Measurements from ENCODE around the gene FAM89B. TPM values are rescaled to one million over a fixed set of nuclear protein-coding genes. Genes with fewer than 3 reads are reported as not detected.

Gene FAM89B
- total RNA-seq, 2 donors from 2014 or later: 38.0 to 71.5 TPM

GRCh38 chr11:65578134-65578533 is 5.8 kb downstream of the FAM89B start:
- H3K9me3 Mint-ChIP-seq: no peaks in the 10 kb centered on the region
- no peaks in the 10 kb centered on the region for H3K27me3 Mint-ChIP-seq
- peak overlapping the region; percentile 82 for H3K4me3 Mint-ChIP-seq
- DNase-seq (ENCODE audit: low spot score) (no peak), ATAC-seq (no peak)
- H3K27ac Mint-ChIP-seq: peak overlapping the region; percentile 58 to 86
- H3K4me1 Mint-ChIP-seq (ENCODE audit: low read depth in 2 of 2): peaks cover 39 to 51% of the 10 kb centered on the region in 2 donors
- H3K36me3 Mint-ChIP-seq: no peaks in the 10 kb centered on the region

- Mint-ChIP-seq H3K27ac (peak overlapping the region; percentile 58 to 86), H3K4me1 (ENCODE audit: low read depth in 2 of 2) (peaks cover 41 to 54% of the 10 kb centered on the region in 2 donors)
These were observed 6.3 kb downstream of the FAM89B start for GRCh38 chr11:65578667-65579066.

GRCh38 chr11:65579291-65579690 is 7.0 kb downstream of the FAM89B start:
- Mint-ChIP-seq H3K36me3 (no peaks in the 10 kb centered on the region), H3K4me3 (no peak overlapping the region), H3K27me3 (no peaks in the 10 kb centered on the region), H3K9me3 (no peaks in the 10 kb centered on the region), H3K27ac (peak overlapping the region in 1 of 2 donors; percentile 86), H3K4me1 (ENCODE audit: low read depth in 2 of 2) (peaks cover 40 to 56% of the 10 kb centered on the region in 2 donors)
- DNase-seq (ENCODE audit: low spot score): no peak
- no peak for ATAC-seq

More at GRCh38 chr11:65578667-65579066, 6.3 kb downstream of the FAM89B start:
- Mint-ChIP-seq H3K4me3 (peak overlapping the region; percentile 82), H3K36me3 (no peaks in the 10 kb centered on the region), H3K27me3 (no peaks in the 10 kb centered on the region), H3K9me3 (no peaks in the 10 kb centered on the region)
- DNase-seq (ENCODE audit: low spot score) (no peak), ATAC-seq (no peak)

GRCh38 chr11:65580031-65580692 is 7.8 kb downstream of the FAM89B start:
- DNase-seq (ENCODE audit: low spot score): no peak
- H3K27ac Mint-ChIP-seq: peak overlapping the region; percentile 43 to 86
- H3K9me3 Mint-ChIP-seq: no peaks in the 10 kb centered on the region
- H3K27me3 Mint-ChIP-seq: no peaks in the 10 kb centered on the region
- no peaks in the 10 kb centered on the region for H3K36me3 Mint-ChIP-seq
- no peak overlapping the region for H3K4me3 Mint-ChIP-seq
- peaks cover 35 to 51% of the 10 kb centered on the region in 2 donors for H3K4me1 Mint-ChIP-seq (ENCODE audit: low read depth in 2 of 2)
- ATAC-seq: no peak

GRCh38 chr11:65580756-65581155 is 8.4 kb downstream of the FAM89B start:
- Mint-ChIP-seq H3K4me3 (no peak overlapping the region), H3K9me3 (no peaks in the 10 kb centered on the region), H3K27me3 (no peaks in the 10 kb centered on the region), H3K27ac (peak overlapping the region; percentile 43 to 54), H3K4me1 (ENCODE audit: low read depth in 2 of 2) (peaks cover 30 to 47% of the 10 kb centered on the region in 2 donors), H3K36me3 (no peaks in the 10 kb centered on the region)
- DNase-seq (ENCODE audit: low spot score) (no peak), ATAC-seq (no peak)

- H3K27me3 Mint-ChIP-seq: no peaks in the 10 kb centered on the region
- H3K4me1 Mint-ChIP-seq (ENCODE audit: low read depth in 2 of 2): peaks cover 38 to 54% of the 10 kb centered on the region in 2 donors
- H3K9me3 Mint-ChIP-seq: no peaks in the 10 kb centered on the region
- ATAC-seq (no peak), DNase-seq (ENCODE audit: low spot score) (no peak)
- no peak overlapping the region for H3K4me3 Mint-ChIP-seq
- H3K36me3 Mint-ChIP-seq: no peaks in the 10 kb centered on the region
- peak overlapping the region; percentile 65 to 90 for H3K27ac Mint-ChIP-seq
These were observed 9.6 kb downstream of the FAM89B start for GRCh38 chr11:65581928-65582327.

GRCh38 chr11:65583589-65583988 is 11.3 kb downstream of the FAM89B start:
- Mint-ChIP-seq H3K4me3 (no peak overlapping the region), H3K9me3 (no peaks in the 10 kb centered on the region), H3K4me1 (ENCODE audit: low read depth in 2 of 2) (peaks cover 42 to 57% of the 10 kb centered on the region in 2 donors)

GRCh38 chr11:65584106-65584505 is 11.8 kb downstream of the FAM89B start:
- Mint-ChIP-seq H3K4me1 (ENCODE audit: low read depth in 2 of 2) (peaks cover 45 to 57% of the 10 kb centered on the region in 2 donors), H3K9me3 (no peaks in the 10 kb centered on the region), H3K36me3 (no peaks in the 10 kb centered on the region), H3K27me3 (no peaks in the 10 kb centered on the region), H3K4me3 (no peak overlapping the region), H3K27ac (peak overlapping the region in 1 of 2 donors; percentile 90)
- DNase-seq (ENCODE audit: low spot score) (no peak), ATAC-seq (no peak)

More at GRCh38 chr11:65583589-65583988, 11.3 kb downstream of the FAM89B start:
- no peak for ATAC-seq
- DNase-seq (ENCODE audit: low spot score): no peak
- Mint-ChIP-seq H3K27me3 (no peaks in the 10 kb centered on the region), H3K27ac (peak overlapping the region; percentile 65 to 90), H3K36me3 (no peaks in the 10 kb centered on the region)

GRCh38 chr11:65584723-65585171 is 12.4 kb downstream of the FAM89B start:
- Mint-ChIP-seq H3K4me1 (ENCODE audit: low read depth in 2 of 2) (peaks cover 45 to 57% of the 10 kb centered on the region in 2 donors), H3K36me3 (no peaks in the 10 kb centered on the region), H3K27me3 (no peaks in the 10 kb centered on the region), H3K9me3 (no peaks in the 10 kb centered on the region), H3K27ac (no peak overlapping the region), H3K4me3 (no peak overlapping the region)
- DNase-seq (ENCODE audit: low spot score) (no peak), ATAC-seq (no peak)

- Mint-ChIP-seq H3K27ac (peak overlapping the region; percentile 93 to 96), H3K4me3 (peak overlapping the region; percentile 77), H3K36me3 (no peaks in the 10 kb centered on the region), H3K9me3 (no peaks in the 10 kb centered on the region), H3K4me1 (ENCODE audit: low read depth in 2 of 2) (peaks cover 45 to 53% of the 10 kb centered on the region in 2 donors), H3K27me3 (no peaks in the 10 kb centered on the region)
- DNase-seq (ENCODE audit: low spot score) (no peak), ATAC-seq (no peak)
These were observed 13.3 kb downstream of the FAM89B start for GRCh38 chr11:65585396-65586246.

GRCh38 chr11:65586247-65586630 is 13.9 kb downstream of the FAM89B start:
- H3K4me1 Mint-ChIP-seq (ENCODE audit: low read depth in 2 of 2): peaks cover 45 to 54% of the 10 kb centered on the region in 2 donors

GRCh38 chr11:65586676-65587075 is 14.3 kb downstream of the FAM89B start:
- H3K27me3 Mint-ChIP-seq: no peaks in the 10 kb centered on the region
- no peaks in the 10 kb centered on the region for H3K9me3 Mint-ChIP-seq
- ATAC-seq (no peak), DNase-seq (ENCODE audit: low spot score) (no peak)
- H3K36me3 Mint-ChIP-seq: no peaks in the 10 kb centered on the region
- peak overlapping the region; percentile 77 for H3K4me3 Mint-ChIP-seq
- peaks cover 45 to 52% of the 10 kb centered on the region in 2 donors for H3K4me1 Mint-ChIP-seq (ENCODE audit: low read depth in 2 of 2)
- H3K27ac Mint-ChIP-seq: peak overlapping the region; percentile 93 to 96

More at GRCh38 chr11:65586247-65586630, 13.9 kb downstream of the FAM89B start:
- DNase-seq (ENCODE audit: low spot score) (no peak), ATAC-seq (no peak)
- Mint-ChIP-seq H3K9me3 (no peaks in the 10 kb centered on the region), H3K4me3 (peak overlapping the region; percentile 77), H3K27ac (peak overlapping the region; percentile 93 to 96), H3K27me3 (no peaks in the 10 kb centered on the region), H3K36me3 (no peaks in the 10 kb centered on the region)

- no peaks in the 10 kb centered on the region for H3K36me3 Mint-ChIP-seq
- H3K27me3 Mint-ChIP-seq: no peaks in the 10 kb centered on the region
- peak overlapping the region; percentile 77 for H3K4me3 Mint-ChIP-seq
- H3K4me1 Mint-ChIP-seq (ENCODE audit: low read depth in 2 of 2): peaks cover 33 to 37% of the 10 kb centered on the region in 2 donors
- peak overlapping the region; percentile 93 to 96 for H3K27ac Mint-ChIP-seq
- peak; percentile 92 for ATAC-seq
- no peaks in the 10 kb centered on the region for H3K9me3 Mint-ChIP-seq
- peak; percentile 92 for DNase-seq (ENCODE audit: low spot score)
These were observed 16.1 kb downstream of the FAM89B start for GRCh38 chr11:65588199-65589054.

Data from natural killer cell treated with Interleukin-12 subunit alpha and Interleukin-12 subunit beta and Interleukin-15 and Interleukin-18, amount 100 ng/mL, for 72 hours (primary cell).